GM12892 (cell line): ENCODE data around the gene CTSF.

ENCODE experiments used
- POLR2A ChIP-seq: IDR thresholded peaks from 2 replicates; pipeline ENCODE4 v1.6.1; 2011; ENCODE audit warnings: low read depth, low read length, control low read depth
- POLR2AphosphoS5 ChIP-seq: IDR thresholded peaks from 2 replicates; pipeline ENCODE4 v1.6.1; 2011; ENCODE audit warnings: low read depth, low read length, control low read depth

DNA sequence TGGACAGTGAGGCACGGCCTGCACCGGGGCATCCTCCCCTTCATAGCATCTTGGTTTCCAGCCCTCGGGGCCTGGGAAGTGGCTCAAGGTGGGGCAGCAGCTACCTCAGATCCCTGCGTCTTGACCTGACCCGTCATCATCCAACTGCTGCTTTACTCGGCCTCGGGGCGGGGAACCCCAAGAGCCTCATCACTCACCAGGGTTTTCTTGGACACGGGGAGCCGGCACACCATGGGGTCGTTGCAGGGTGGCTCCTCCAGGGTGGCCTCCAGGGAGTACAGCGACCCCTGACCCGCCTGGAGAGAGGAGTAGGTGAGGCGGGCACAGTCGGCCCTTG is 651 bp downstream of the CTSF start:
- TF ChIP-seq POLR2A (no peak), POLR2AphosphoS5 (no peak)
